DND-41 (cell line): ENCODE results near the gene MTERF2.
A peak's percentile ranks its signal among the peaks of the same experiment; 100 is the strongest.
"Not testable (repeated sequence)": the region's sequence is repeated elsewhere in the genome, so short reads cannot be mapped to it uniquely, and the experiment has no call there.

Source experiments
- ATAC-seq: fragments of 200-7000 bp; cut with Tn5 transposase; 3 replicates; pipeline ENCODE4 v1.9.1; 2021; ENCODE audit warnings: low read depth; ENCODE audit not compliant: insufficient read depth
- DNase-seq: peaks from one replicate; pipeline ENCODE4 v3.0.0-alpha.2; 2020
- H2AFZ ChIP-seq: 2 replicates; pipeline ENCODE4 v1.6.0; 2012; ENCODE audit warnings: low read depth, low read length
- H3K27ac ChIP-seq: 2 replicates; pipeline ENCODE4 v1.5.1; 2012; ENCODE audit warnings: low read length, inconsistent platforms
- H3K27me3 ChIP-seq: fragments of 200-600 bp; sonication (generic); 2 replicates; pipeline ENCODE4 v1.6.0; 2012; ENCODE audit warnings: low read length, mild to moderate bottlenecking, inconsistent platforms; ENCODE audit not compliant: insufficient read depth, poor library complexity
- H3K36me3 ChIP-seq: 2 replicates; pipeline ENCODE4 v1.5.1; 2012; ENCODE audit warnings: low read length, inconsistent platforms; ENCODE audit not compliant: insufficient read depth
- H3K4me1 ChIP-seq: 2 replicates; pipeline ENCODE4 v1.5.1; 2012; ENCODE audit warnings: mild to moderate bottlenecking, low read length; ENCODE audit not compliant: insufficient read depth
- H3K4me2 ChIP-seq: 2 replicates; pipeline ENCODE4 v1.6.0; 2012; ENCODE audit warnings: mild to moderate bottlenecking, moderate library complexity, low read length, inconsistent platforms; ENCODE audit not compliant: insufficient read depth
- H3K4me3 ChIP-seq, 2 experiments: fragments of 200-600 bp in 1 of 2; shearing (Covaris generic) in 1 of 2; 2 replicates each; pipeline ENCODE4 v1.5.1; 2012 to 2016; ENCODE audit warnings: inconsistent platforms in 2 of 2, low read length in 2 of 2, mild to moderate bottlenecking in 2 of 2, low read depth in 1 of 2, moderate library complexity in 1 of 2
- H3K79me2 ChIP-seq: 2 replicates; pipeline ENCODE4 v1.6.0; 2012; ENCODE audit warnings: low read length, inconsistent platforms; ENCODE audit not compliant: insufficient read depth
- H3K9ac ChIP-seq: 2 replicates; pipeline ENCODE4 v1.6.0; 2012; ENCODE audit warnings: low read depth, mild to moderate bottlenecking, inconsistent platforms, low read length, moderate library complexity
- H3K9me3 ChIP-seq: 2 replicates; pipeline ENCODE4 v1.5.1; 2012; ENCODE audit warnings: low read length, moderate library complexity, mild to moderate bottlenecking, inconsistent platforms; ENCODE audit not compliant: insufficient read depth, severe bottlenecking
- H4K20me1 ChIP-seq: 2 replicates; pipeline ENCODE4 v1.6.0; 2012; ENCODE audit warnings: low read length; ENCODE audit not compliant: insufficient read depth
- CTCF ChIP-seq: IDR thresholded peaks from 2 replicates; pipeline ENCODE4 v1.5.1; 2012; ENCODE audit warnings: borderline replicate concordance, low read length, moderate library complexity, mild to moderate bottlenecking; ENCODE audit not compliant: poor library complexity, severe bottlenecking; ENCODE audit errors: extremely low read depth
- EZH2 ChIP-seq: IDR thresholded peaks from 3 replicates; pipeline ENCODE4 v1.6.1; 2012; ENCODE audit warnings: borderline replicate concordance, low read depth, mild to moderate bottlenecking, moderate library complexity, low read length, inconsistent platforms; ENCODE audit not compliant: severe bottlenecking

Gene MTERF2

GRCh38 chr12:106997916-106998315, 11.0 kb upstream of the MTERF2 start:
- H3K9me3 ChIP-seq: no peaks in the 10 kb centered on the region
- H3K4me2 ChIP-seq: no peak overlapping the region
- H3K4me3 ChIP-seq: no peak overlapping the region
- H2AFZ ChIP-seq: no peak overlapping the region
- no peaks in the 10 kb centered on the region for H3K27me3 ChIP-seq
- H3K36me3 ChIP-seq: peaks cover 48% of the 10 kb centered on the region
- DNase-seq (no peak), ATAC-seq (no peak)
- H4K20me1 ChIP-seq: no peaks in the 10 kb centered on the region
- no peak overlapping the region for H3K9ac ChIP-seq
- H3K79me2 ChIP-seq: no peaks in the 10 kb centered on the region
- no peak for TF ChIP-seq CTCF
- TF ChIP-seq EZH2: no peak
- H3K4me1 ChIP-seq: no peaks in the 10 kb centered on the region
- no peak overlapping the region for H3K27ac ChIP-seq

DNA sequence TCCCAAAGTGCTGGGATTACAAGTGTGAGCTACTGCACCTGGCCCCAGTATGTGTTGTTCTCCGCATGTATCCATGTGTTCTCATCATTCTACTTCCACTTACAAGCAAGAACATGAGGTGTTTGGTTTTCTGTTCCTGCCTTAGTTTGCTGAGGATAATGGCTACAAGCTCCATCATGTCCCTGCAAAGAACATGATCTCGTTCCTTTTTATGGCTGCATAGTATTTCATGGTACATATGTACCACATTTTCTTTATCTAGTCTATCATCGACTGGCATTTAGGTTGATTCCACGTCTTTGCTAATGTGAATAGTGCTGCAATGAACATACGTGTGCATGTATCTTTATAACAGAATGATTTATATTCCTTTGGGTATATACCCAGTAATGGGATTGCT, 9.2 kb upstream of the MTERF2 start:
- H3K27me3 ChIP-seq, H3K27ac ChIP-seq, H3K9me3 ChIP-seq, H4K20me1 ChIP-seq, H3K9ac ChIP-seq, H3K79me2 ChIP-seq, ATAC-seq, H3K4me3 ChIP-seq, H3K4me2 ChIP-seq, H3K4me1 ChIP-seq, DNase-seq, H2AFZ ChIP-seq: not testable (repeated sequence)
- H3K36me3 ChIP-seq: peaks cover 41% of the 10 kb centered on the region

GRCh38 chr12:106994579-106995220, 7.8 kb upstream of the MTERF2 start:
- H3K4me3 ChIP-seq: no peak overlapping the region
- H3K79me2 ChIP-seq: no peaks in the 10 kb centered on the region
- no peak for ATAC-seq
- H3K27me3 ChIP-seq: no peaks in the 10 kb centered on the region
- no peaks in the 10 kb centered on the region for H3K9me3 ChIP-seq
- TF ChIP-seq EZH2: no peak
- no peak for TF ChIP-seq CTCF
- DNase-seq: no peak
- no peaks in the 10 kb centered on the region for H3K4me1 ChIP-seq
- H2AFZ ChIP-seq: no peak overlapping the region
- peaks cover 41% of the 10 kb centered on the region for H3K36me3 ChIP-seq
- H4K20me1 ChIP-seq: no peaks in the 10 kb centered on the region
- no peak overlapping the region for H3K27ac ChIP-seq
- no peak overlapping the region for H3K4me2 ChIP-seq
- H3K9ac ChIP-seq: no peak overlapping the region

GRCh38 chr12:106987846-106988245, 900 bp upstream of the MTERF2 start:
- Histone ChIP-seq H3K36me3 (peaks cover 15% of the 10 kb centered on the region), H4K20me1 (no peaks in the 10 kb centered on the region), H3K79me2 (peaks cover 9% of the 10 kb centered on the region; the same call in 1 of the 2 replicates), H3K4me3 (no peak overlapping the region), H3K4me1 (peaks cover 18% of the 10 kb centered on the region), H3K27ac (no peak overlapping the region), H3K9me3 (no peaks in the 10 kb centered on the region), H3K27me3 (no peaks in the 10 kb centered on the region), H3K4me2 (0 out of 2 replicates have a peak overlapping the region, but pooled peaks have one; percentile 67), H2AFZ (peak overlapping the region; percentile 30; the same call in 1 of the 2 replicates), H3K9ac (no peak overlapping the region)
- TF ChIP-seq CTCF (no peak), EZH2 (no peak)
- ATAC-seq (no peak), DNase-seq (no peak)
